D341Med (cell line): ENCODE data around the gene COCH.
"Not testable (repeated sequence)": the region's sequence is repeated elsewhere in the genome, so short reads cannot be mapped to it uniquely, and the experiment has no call there.

Experiments used
- DNase-seq: peaks from one replicate; pipeline ENCODE4 v3.0.0; 2012; ENCODE audit warnings: low spot score

COCH gene

GRCh38 chr14:30875788-30876053 lies 1.4 kb downstream of the COCH start:
- DNase-seq: peak; percentile 35

GRCh38 chr14:30876692-30877091 lies 2.3 kb downstream of the COCH start:
- DNase-seq: no peak

GRCh38 chr14:30882431-30882830 lies 8.1 kb downstream of the COCH start:
- DNase-seq: no peak

- no peak for DNase-seq
These were observed 9.3 kb downstream of the COCH start for GRCh38 chr14:30883508-30884294.

GRCh38 chr14:30884901-30885300 lies 10.5 kb downstream of the COCH start:
- DNase-seq: no peak

GRCh38 chr14:30885840-30886740 lies 11.7 kb downstream of the COCH start:
- DNase-seq: no peak

GRCh38 chr14:30888480-30889243 lies 14.3 kb downstream of the COCH start:
- no peak for DNase-seq

GRCh38 chr14:30889244-30889594 lies 14.9 kb downstream of the COCH start:
- DNase-seq: no peak

- no peak for DNase-seq
These were observed 19.5 kb downstream of the COCH start for GRCh38 chr14:30893819-30894218.

- DNase-seq: no peak
These were observed 20.7 kb downstream of the COCH start for GRCh38 chr14:30894923-30895515.

GRCh38 chr14:30896435-30896834 lies 22.1 kb downstream of the COCH start:
- no peak for DNase-seq

- not testable (repeated sequence) for DNase-seq
These were observed 22.8 kb downstream of the COCH start for GRCh38 chr14:30897121-30897520.

GRCh38 chr14:30903285-30904124 lies 29.1 kb downstream of the COCH start:
- DNase-seq: no peak

- DNase-seq: peak; percentile 30
These were observed 32.6 kb downstream of the COCH start for GRCh38 chr14:30906752-30907658.

- no peak for DNase-seq
These were observed 33.3 kb downstream of the COCH start for GRCh38 chr14:30907659-30908057.

GRCh38 chr14:30908826-30909225 lies 34.5 kb downstream of the COCH start:
- DNase-seq: no peak

GRCh38 chr14:30914812-30915211 lies 40.5 kb downstream of the COCH start:
- DNase-seq: no peak

- DNase-seq: no peak
These were observed 41.2 kb downstream of the COCH start for GRCh38 chr14:30915596-30915995.

GRCh38 chr14:30921305-30921704 lies 46.9 kb downstream of the COCH start:
- DNase-seq: no peak

GRCh38 chr14:30921788-30922187 lies 47.4 kb downstream of the COCH start:
- DNase-seq: no peak
